ENCODE data around the gene SYNPR. TPM values are rescaled to one million over a fixed set of nuclear protein-coding genes. Genes with fewer than 3 reads are reported as not detected.

The SYNPR gene
- total RNA-seq, 1 experiment from 2014 or later: not detected

GRCh38 chr3:63353383-63353782 lies 75.3 kb downstream of the SYNPR start:
- no peaks in the 10 kb centered on the region; the same call in 1 of the 2 replicates for H3K27me3 ChIP-seq (replicated peaks; ENCODE audit: control insufficient read depth, insufficient read depth, low read length)
- intact Hi-C loops (cut with micrococcal nuclease; ENCODE audit: unreplicated experiment): loop anchor here (5.0 kb wide), 1 partner anchor 639 kb away; no protein-coding TSS in a partner anchor
- DNase-seq: no peak
- ChIA-PET CTCF (interaction anchor here (4.5 kb wide), 1 partner anchor 308 kb away, joined by 49 read pairs; no protein-coding TSS in a partner anchor), POLR2A (no interaction called here)
- H3K4me3 Mint-ChIP-seq (ENCODE audit: unreplicated experiment): no peak overlapping the region
- H3K9me3 Mint-ChIP-seq (ENCODE audit: unreplicated experiment): no peaks in the 10 kb centered on the region
- H3K4me3 ChIP-seq (ENCODE audit: low read depth, low read length): no peak overlapping the region
- H3K36me3 ChIP-seq (ENCODE audit: control insufficient read depth, insufficient read depth, low read length): no peaks in the 10 kb centered on the region
- H3K27ac Mint-ChIP-seq (ENCODE audit: unreplicated experiment): no peak overlapping the region
- TF ChIP-seq CTCF (IDR thresholded peaks at IDR 0.05; ENCODE audit: insufficient read depth in 1 of 2, low read depth in 1 of 2, low read length in 1 of 2, severe bottlenecking in 1 of 2, unreplicated experiment in 1 of 2): no peak
- peaks cover 18% of the 10 kb centered on the region for H3K27me3 Mint-ChIP-seq (ENCODE audit: insufficient read depth, unreplicated experiment)
- no peaks in the 10 kb centered on the region for H3K9me3 ChIP-seq
- no TSS peak for BruUV-seq (replicated peaks)
- H3K4me1 ChIP-seq: no peaks in the 10 kb centered on the region
- peaks cover 5% of the 10 kb centered on the region for H3K4me1 Mint-ChIP-seq (ENCODE audit: low read depth, unreplicated experiment)
- no peaks in the 10 kb centered on the region for H3K36me3 Mint-ChIP-seq (ENCODE audit: insufficient read depth, unreplicated experiment)

DNA sequence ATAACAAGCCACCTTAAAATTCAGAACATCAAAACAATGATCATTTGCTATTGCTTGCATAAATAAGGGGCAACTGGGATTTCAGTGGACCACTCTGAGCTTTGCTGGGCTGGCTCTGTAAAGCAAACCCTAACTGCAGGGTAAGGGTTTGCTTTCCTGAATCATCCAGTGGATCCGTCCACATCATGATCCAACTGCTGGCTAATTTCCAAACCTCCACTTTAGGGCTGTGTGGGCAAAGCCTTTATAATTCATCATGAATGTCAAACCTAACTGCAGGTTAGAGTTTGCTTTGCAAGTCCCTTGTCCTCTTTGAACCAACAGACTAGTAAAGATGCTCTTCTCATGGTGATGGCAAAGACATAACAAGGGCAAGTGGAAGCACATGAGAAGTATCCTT lies 76.1 kb downstream of the SYNPR start:
- TF ChIP-seq CTCF (IDR thresholded peaks at IDR 0.05; ENCODE audit: insufficient read depth in 1 of 2, low read depth in 1 of 2, low read length in 1 of 2, severe bottlenecking in 1 of 2, unreplicated experiment in 1 of 2): no peak
- H3K36me3 ChIP-seq (ENCODE audit: control insufficient read depth, insufficient read depth, low read length): no peaks in the 10 kb centered on the region
- Mint-ChIP-seq H3K27ac (ENCODE audit: unreplicated experiment) (no peak overlapping the region), H3K36me3 (ENCODE audit: insufficient read depth, unreplicated experiment) (no peaks in the 10 kb centered on the region), H3K4me1 (ENCODE audit: low read depth, unreplicated experiment) (peaks cover 5% of the 10 kb centered on the region), H3K27me3 (ENCODE audit: insufficient read depth, unreplicated experiment) (peaks cover 15% of the 10 kb centered on the region), H3K4me3 (ENCODE audit: unreplicated experiment) (no peak overlapping the region), H3K9me3 (ENCODE audit: unreplicated experiment) (no peaks in the 10 kb centered on the region)
- CTCF ChIA-PET: interaction anchor here (0.6 kb wide), 1 partner anchor 308 kb away, joined by 3 read pairs; no protein-coding TSS in a partner anchor
- POLR2A ChIA-PET: no interaction called here
- no peaks in the 10 kb centered on the region for H3K9me3 ChIP-seq
- DNase-seq: no peak
- H3K27me3 ChIP-seq (replicated peaks; ENCODE audit: control insufficient read depth, insufficient read depth, low read length): no peaks in the 10 kb centered on the region; the same call in 1 of the 2 replicates
- no peak overlapping the region for H3K4me3 ChIP-seq (ENCODE audit: low read depth, low read length)
- no peaks in the 10 kb centered on the region for H3K4me1 ChIP-seq
- intact Hi-C loops (cut with micrococcal nuclease; ENCODE audit: unreplicated experiment): loop anchor here (5.0 kb wide), 1 partner anchor 638 kb away; no protein-coding TSS in a partner anchor
- no TSS peak for BruUV-seq (replicated peaks)

- peaks cover 11% of the 10 kb centered on the region for H3K27me3 Mint-ChIP-seq (ENCODE audit: insufficient read depth, unreplicated experiment)
- no peaks in the 10 kb centered on the region for H3K36me3 Mint-ChIP-seq (ENCODE audit: insufficient read depth, unreplicated experiment)
Measured at GRCh38 chr3:63355809-63356208, 77.7 kb downstream of the SYNPR start.

More at GRCh38 chr3:63355809-63356208, 77.7 kb downstream of the SYNPR start:
- intact Hi-C loops (cut with micrococcal nuclease; ENCODE audit: unreplicated experiment): no loop called here
- no peaks in the 10 kb centered on the region for H3K36me3 ChIP-seq (ENCODE audit: control insufficient read depth, insufficient read depth, low read length)
- no peak overlapping the region for H3K4me3 Mint-ChIP-seq (ENCODE audit: unreplicated experiment)
- H3K27ac Mint-ChIP-seq (ENCODE audit: unreplicated experiment): no peak overlapping the region
- ChIA-PET CTCF (no interaction called here), POLR2A (no interaction called here)
- H3K9me3 Mint-ChIP-seq (ENCODE audit: unreplicated experiment): no peaks in the 10 kb centered on the region
- no peak for DNase-seq
- H3K27me3 ChIP-seq (replicated peaks; ENCODE audit: control insufficient read depth, insufficient read depth, low read length): no peaks in the 10 kb centered on the region; the same call in 1 of the 2 replicates
- no peaks in the 10 kb centered on the region for H3K9me3 ChIP-seq
- H3K4me3 ChIP-seq (ENCODE audit: low read depth, low read length): no peak overlapping the region
- no TSS peak for BruUV-seq (replicated peaks)
- no peak for TF ChIP-seq CTCF (IDR thresholded peaks at IDR 0.05; ENCODE audit: insufficient read depth in 1 of 2, low read depth in 1 of 2, low read length in 1 of 2, severe bottlenecking in 1 of 2, unreplicated experiment in 1 of 2)
- peaks cover 5% of the 10 kb centered on the region for H3K4me1 Mint-ChIP-seq (ENCODE audit: low read depth, unreplicated experiment)
- H3K4me1 ChIP-seq: no peaks in the 10 kb centered on the region
